ENCODE measurements around the gene MUC5B.

MUC5B gene

DNA sequence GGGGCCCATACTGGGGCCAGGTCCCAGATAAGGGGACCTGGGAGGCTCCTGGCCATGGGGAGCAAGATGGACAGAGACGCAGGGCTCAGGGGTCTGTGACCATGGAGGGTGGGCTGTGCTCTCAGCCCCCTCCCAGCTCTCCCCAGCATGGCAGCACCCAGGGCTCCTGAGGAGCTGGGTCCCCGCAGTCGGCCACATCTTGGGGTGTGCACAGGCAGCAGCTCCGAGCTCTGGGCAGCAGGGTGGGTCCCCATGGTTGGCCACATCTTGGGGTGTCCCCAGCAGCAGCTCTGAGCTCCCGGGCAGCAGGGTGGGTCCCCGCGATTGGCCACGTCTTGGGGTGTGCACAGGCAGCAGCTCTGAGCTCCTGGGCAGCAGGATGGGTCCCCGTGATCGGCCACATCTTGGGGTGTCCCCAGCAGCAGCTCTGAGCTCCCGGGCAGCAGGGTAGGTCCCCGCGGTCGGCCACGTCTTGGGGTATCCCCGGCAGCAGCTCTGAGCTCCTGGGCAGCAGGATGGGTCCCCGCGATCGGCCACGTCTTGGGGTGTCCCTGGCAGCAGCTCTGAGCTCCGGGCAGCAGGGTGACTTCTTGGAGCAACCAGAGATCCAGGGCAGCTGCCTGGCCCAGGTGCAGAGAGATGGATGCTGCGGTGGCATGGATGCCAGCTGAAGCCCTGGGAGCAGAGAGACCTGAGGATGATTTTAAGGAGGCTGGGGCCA, 18.3 kb upstream of the MUC5B start:
- H3K27ac ChIP-seq (replicated peaks), result no peak overlapping the region
- no peak for TF ChIP-seq GABPA (IDR thresholded peaks at IDR 0.05; ENCODE audit: low read depth)
- TF ChIP-seq, protein P1, sequence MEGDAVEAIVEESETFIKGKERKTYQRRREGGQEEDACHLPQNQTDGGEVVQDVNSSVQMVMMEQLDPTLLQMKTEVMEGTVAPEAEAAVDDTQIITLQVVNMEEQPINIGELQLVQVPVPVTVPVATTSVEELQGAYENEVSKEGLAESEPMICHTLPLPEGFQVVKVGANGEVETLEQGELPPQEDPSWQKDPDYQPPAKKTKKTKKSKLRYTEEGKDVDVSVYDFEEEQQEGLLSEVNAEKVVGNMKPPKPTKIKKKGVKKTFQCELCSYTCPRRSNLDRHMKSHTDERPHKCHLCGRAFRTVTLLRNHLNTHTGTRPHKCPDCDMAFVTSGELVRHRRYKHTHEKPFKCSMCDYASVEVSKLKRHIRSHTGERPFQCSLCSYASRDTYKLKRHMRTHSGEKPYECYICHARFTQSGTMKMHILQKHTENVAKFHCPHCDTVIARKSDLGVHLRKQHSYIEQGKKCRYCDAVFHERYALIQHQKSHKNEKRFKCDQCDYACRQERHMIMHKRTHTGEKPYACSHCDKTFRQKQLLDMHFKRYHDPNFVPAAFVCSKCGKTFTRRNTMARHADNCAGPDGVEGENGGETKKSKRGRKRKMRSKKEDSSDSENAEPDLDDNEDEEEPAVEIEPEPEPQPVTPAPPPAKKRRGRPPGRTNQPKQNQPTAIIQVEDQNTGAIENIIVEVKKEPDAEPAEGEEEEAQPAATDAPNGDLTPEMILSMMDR (IDR thresholded peaks at IDR 0.05; ENCODE audit: insufficient read depth, low read length), result no peak
- H3K27me3 ChIP-seq (ENCODE audit: insufficient read depth, poor library complexity, severe bottlenecking), result no peaks in the 10 kb centered on the region
- no peak for DNase-seq (ENCODE audit: low read depth in 1 of 2, low spot score in 1 of 2)
- no peak overlapping the region for H3K4me3 ChIP-seq (replicated peaks; ENCODE audit: insufficient read depth, low read length)

- Histone ChIP-seq H3K4me3 (replicated peaks; ENCODE audit: insufficient read depth, low read length) (no peak overlapping the region), H3K27ac (replicated peaks) (no peak overlapping the region), H3K27me3 (ENCODE audit: insufficient read depth, poor library complexity, severe bottlenecking) (no peaks in the 10 kb centered on the region)
- no peak for DNase-seq (ENCODE audit: low read depth in 1 of 2, low spot score in 1 of 2)
- TF ChIP-seq SPI1 (IDR thresholded peaks at IDR 0.05; ENCODE audit: borderline replicate concordance, low read depth), result no peak
Observed at GRCh38 chr11:1205121-1205986, 17.5 kb upstream of the MUC5B start.

GRCh38 chr11:1205987-1206331, 16.9 kb upstream of the MUC5B start:
- Histone ChIP-seq H3K27ac (replicated peaks) (no peak overlapping the region), H3K4me3 (replicated peaks; ENCODE audit: insufficient read depth, low read length) (no peak overlapping the region), H3K27me3 (ENCODE audit: insufficient read depth, poor library complexity, severe bottlenecking) (no peaks in the 10 kb centered on the region)
- no peak for DNase-seq (ENCODE audit: low read depth in 1 of 2, low spot score in 1 of 2)
- TF ChIP-seq POLR2AphosphoS5 (IDR thresholded peaks at IDR 0.05; ENCODE audit: low read depth) (no peak), SPI1 (IDR thresholded peaks at IDR 0.05; ENCODE audit: borderline replicate concordance, low read depth) (no peak), GABPA (IDR thresholded peaks at IDR 0.05; ENCODE audit: low read depth) (no peak), REST (IDR thresholded peaks at IDR 0.05; ENCODE audit: insufficient replicate concordance, low read depth) (no peak)
- TF ChIP-seq, protein P1 (IDR thresholded peaks at IDR 0.05; ENCODE audit: insufficient read depth, low read length), result no peak

GRCh38 chr11:1206391-1207271, 16.2 kb upstream of the MUC5B start:
- no peaks in the 10 kb centered on the region for H3K27me3 ChIP-seq (ENCODE audit: insufficient read depth, poor library complexity, severe bottlenecking)
- no peak for DNase-seq (ENCODE audit: low read depth in 1 of 2, low spot score in 1 of 2)
- TF ChIP-seq, protein P1 (IDR thresholded peaks at IDR 0.05; ENCODE audit: insufficient read depth, low read length), result no peak
- TF ChIP-seq POLR2AphosphoS5 (IDR thresholded peaks at IDR 0.05; ENCODE audit: low read depth) (no peak), SPI1 (IDR thresholded peaks at IDR 0.05; ENCODE audit: borderline replicate concordance, low read depth) (no peak), GABPA (IDR thresholded peaks at IDR 0.05; ENCODE audit: low read depth) (no peak), REST (IDR thresholded peaks at IDR 0.05; ENCODE audit: insufficient replicate concordance, low read depth) (no peak)
- no peak overlapping the region for H3K27ac ChIP-seq (replicated peaks)
- H3K4me3 ChIP-seq (replicated peaks; ENCODE audit: insufficient read depth, low read length), result no peak overlapping the region
